ENCODE measurements around the gene GAB2. TPM values are rescaled to one million over a fixed set of nuclear protein-coding genes. Genes with fewer than 3 reads are reported as not detected.

The GAB2 gene
- total RNA-seq, 1 donor from 2014 or later: 20.9 TPM

DNA sequence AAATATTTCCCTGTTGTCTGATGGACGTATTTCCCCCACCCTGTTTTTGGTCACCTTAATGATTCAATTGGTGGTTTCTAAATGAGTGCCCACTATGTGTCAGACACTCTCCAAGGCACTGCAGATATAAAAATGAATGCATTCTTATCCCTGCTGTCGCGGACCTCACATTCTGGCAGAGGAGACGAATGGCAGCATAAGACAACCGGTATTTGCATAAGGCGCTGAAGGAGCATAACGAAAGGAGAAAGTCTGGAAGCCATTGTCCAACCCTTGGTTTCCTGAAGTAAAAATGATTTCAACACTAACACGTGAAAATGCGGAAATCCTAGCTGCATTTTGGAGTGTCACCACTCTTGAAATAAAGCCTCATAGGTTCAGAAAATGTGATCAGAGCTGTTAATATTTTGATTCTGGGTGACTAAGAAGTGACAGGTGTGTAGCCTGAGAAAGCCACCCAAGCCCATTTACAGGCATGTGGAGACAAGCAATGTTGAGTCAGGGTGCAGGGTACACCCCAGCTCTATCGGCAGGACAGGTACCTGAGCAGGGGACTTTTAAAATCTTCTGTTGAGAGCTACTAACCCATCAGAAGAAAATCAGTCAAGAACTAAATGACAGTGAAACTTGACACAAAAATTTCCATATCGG is 10.1 kb upstream of the GAB2 start:
- no peak for DNase-seq (ENCODE audit: low spot score)

DNA sequence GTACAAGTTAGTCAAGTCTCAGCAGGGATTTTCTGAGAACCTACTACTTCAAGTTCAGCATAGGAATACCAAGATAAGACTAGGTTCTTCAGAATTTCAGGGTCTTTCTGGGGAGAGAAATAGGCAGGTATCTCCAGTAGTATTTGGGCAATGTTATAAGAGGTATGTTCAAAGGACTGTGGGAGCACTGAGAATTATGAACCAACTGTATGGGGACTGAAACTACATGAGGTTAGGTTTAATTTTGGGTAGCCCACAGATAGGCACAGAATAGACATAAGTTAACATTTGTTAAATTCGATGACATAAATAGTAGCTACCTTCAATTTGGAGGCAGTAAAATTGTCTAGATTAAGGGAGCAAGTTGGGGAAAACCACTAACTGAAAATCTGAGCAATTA is 9.2 kb upstream of the GAB2 start:
- DNase-seq (ENCODE audit: low spot score): no peak

DNA sequence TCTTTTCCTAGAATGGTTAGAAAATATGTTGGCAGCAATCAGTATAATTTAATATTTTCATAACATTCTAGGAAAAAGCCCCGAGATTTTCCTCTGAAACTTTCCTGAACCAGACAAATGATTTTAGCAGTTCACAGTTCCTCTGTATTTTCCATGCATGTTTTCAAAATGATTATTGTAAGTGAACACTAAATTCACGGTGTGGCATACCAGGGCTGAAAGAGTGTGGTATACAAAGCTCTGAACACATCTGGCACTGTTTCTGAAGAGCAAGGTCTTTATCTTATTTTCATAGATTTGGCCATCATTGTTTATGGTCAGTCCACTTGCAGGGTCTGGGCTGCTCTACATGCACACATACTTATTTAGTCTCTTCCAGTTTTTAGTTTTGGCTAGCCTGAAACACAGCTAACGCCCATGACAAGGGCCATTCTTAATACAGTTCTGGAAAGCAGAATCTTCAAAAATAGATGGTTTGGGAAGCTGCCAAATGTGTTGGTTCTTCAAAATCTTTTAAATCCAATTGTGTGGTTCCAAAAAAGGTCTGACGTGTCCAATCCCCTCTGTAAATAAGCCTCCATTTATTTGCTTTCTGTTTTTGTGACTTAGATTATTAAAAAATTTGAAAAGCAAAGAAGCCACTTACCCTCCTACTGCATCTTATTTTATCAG is 7.9 kb upstream of the GAB2 start:
- no peak for DNase-seq (ENCODE audit: low spot score)

DNA sequence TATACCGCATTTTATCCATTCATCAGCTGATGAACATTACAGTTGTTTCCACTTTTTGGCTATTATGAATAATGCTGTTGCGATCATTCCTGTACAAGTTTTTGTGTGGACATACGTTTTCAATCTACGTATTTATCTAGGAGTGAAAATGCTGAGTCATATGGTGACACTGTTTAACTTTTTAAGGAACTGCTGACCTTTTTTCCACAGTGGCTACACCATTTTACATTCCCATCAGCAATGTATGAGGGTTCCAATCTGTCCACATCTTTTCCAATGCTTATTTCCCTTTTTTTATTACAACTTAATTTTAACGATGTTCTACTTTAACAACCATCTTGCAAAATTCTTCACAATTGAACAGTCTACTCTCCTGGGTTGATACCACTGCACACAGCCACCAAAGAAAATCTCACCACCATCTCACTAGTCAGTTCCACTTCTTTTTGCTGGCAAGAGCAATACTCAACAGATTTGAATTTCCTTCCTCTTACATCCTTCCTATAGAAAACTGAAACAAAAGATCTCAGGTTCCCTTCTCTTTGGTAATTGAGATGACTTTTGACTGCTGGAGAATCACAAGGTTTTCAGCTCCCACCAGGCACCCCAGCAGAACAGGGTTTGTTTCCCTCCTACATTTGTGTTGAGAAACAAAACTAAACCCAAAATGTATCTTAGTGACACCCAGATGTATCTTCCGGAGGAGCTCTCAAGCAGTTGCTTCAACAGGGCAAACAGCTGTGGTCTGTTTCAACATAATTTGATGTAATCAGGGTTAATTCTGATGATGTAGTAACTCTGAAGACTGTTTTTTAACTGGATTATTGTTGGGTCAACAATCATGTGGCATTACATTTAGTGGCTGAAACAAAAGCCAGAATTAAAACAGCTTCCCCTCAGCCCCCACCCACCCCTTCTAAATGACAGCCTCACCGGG is 7.0 kb upstream of the GAB2 start:
- no peak for DNase-seq (ENCODE audit: low spot score)

DNA sequence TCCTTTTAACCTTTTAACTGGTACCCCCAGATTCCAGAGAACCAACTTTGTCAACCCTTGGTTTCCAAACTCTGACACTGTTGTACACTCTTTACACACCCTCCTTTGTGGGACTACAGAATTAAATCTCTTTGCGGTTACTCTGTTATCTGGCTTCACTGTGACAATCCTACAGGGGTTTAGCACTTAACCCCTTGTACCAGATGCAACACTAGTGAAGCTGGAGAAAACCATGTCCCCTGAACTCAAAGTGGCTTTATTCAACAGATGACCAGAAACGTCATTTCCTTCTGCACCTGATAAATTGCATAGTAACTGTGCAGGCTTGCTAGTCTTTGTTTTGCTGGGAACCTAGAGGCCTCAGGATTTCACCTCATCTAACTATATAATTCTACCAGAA is 5.6 kb upstream of the GAB2 start:
- no peak for DNase-seq (ENCODE audit: low spot score)

DNA sequence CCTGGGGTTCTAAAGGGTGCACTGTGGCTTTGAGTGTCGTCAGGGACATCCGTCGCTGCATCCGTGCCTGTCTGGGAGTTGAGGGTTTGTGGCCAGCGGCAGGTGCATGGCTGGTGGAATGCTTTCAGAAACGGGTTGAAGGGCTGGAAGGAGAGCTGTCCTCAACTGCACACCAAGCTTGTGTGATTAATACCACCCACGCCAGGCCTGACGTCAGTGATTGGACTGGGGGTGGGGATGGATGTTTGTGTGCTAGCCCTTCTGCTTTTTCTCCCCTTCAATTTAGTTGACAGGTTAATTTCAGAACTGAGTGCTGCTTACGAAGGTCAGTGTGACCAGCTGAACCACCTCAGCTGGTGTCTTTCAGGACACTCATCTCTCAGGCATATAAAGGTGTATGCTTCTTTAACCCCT is 3.2 kb upstream of the GAB2 start:
- no peak for DNase-seq (ENCODE audit: low spot score)

DNA sequence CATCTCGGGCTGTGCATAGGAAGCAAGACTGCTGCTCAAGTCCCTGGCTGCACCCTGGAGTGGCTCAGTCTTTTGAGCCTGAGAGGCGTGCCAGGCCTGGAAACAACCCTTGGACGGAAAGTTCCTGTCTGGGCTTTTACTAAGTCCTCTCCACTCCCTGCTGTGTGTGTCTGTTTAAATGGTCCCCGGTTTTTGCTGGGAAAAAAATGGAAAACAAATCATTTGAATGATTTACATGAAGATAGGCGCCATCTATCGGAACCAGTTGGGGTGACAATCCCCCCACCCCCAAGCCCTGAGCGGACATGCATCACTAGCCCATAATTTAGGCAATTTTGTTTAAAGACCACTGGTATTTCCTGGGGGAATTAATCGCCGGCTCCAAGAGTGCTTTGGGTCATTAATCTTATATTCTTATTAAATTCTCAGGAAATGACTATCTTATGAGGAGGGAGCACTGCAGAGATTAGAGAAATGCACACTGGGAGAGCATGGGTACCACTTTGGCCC is 2.7 kb upstream of the GAB2 start:
- peak; percentile 61 for DNase-seq (ENCODE audit: low spot score)

DNA sequence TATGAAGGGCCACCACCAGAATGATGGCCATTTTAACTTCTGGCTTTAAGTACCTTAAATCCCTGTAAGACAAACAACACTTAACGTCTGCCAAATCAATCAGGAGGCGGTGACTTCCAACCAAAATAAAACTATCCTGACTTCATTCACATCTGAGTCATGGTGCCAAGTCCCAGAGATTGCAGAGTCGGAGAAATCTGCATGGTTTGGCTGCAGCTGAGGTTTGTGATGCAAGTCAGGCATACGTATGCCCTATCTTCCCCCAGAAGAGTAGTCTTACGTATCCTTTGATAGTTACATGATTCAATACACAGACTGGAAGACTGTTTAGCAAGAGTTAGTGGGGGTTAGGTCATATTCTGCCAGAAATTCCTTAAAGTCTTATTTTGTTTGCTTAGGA is 1.7 kb upstream of the GAB2 start:
- peak; percentile 59 for DNase-seq (ENCODE audit: low spot score)

DNA sequence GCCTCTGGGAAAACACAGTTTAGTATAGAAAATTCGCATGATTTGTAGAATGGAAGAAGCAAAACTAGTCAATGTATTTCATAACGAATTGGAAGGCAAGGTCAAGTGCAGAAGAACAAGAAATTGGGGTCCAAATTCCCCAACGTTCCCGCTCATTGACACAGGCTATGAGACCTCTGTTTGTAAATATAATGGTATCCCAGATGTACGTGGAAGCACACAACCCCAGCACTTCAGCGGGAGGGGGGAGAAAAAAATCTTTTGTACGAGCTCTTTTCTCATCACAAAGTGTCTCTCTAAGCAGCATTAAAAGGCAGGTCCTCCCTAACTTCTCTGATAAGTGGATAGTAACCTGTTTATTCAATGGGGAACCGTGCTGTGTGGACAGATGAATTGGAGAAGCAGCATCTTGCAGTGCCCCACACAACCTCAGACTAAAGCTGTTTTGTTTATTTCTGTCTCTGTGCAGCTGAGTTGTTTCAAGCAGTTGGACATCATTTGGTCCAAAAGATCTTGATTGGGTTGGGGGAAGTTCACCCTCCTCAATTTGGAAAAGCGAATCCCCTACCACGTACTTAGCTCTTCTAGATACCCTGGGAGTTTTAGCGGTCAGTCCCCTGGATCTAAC is 1.1 kb upstream of the GAB2 start:
- no peak for DNase-seq (ENCODE audit: low spot score)

DNA sequence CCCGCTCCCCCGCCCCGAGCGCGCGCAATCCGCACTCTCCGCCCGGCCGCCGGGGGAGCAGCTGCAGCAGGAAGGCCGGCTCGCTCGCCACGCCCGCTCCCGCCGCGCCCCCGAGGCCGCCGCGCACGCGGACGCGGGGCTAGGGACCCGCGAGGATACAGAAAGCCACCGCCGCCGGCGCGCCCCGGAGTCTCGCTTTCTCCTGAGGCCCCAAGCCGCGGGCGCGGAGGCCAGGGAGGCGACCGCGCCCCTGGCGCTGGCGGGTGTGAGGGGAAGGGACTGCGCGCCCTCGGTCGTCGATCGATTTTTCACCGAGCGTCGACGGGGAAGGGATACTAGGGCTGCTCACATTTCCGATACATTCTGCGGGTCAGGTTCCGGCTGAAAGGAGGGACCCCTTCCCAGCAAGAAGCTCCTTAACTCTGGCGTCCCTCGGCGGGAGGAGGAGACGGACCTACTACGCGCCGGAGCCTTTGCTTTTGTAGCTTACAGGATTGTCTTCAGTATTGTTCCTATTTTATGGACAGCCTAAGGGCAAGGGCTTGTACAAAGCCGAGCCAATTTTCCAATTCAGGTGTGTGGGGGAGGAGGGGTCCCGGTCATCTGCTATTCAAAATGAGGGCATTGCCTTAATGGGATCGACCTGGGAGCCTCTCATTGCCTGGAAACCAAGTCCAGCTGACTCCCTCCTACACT is 416 bp upstream of the GAB2 start:
- DNase-seq (ENCODE audit: low spot score): peak; percentile 79

DNA sequence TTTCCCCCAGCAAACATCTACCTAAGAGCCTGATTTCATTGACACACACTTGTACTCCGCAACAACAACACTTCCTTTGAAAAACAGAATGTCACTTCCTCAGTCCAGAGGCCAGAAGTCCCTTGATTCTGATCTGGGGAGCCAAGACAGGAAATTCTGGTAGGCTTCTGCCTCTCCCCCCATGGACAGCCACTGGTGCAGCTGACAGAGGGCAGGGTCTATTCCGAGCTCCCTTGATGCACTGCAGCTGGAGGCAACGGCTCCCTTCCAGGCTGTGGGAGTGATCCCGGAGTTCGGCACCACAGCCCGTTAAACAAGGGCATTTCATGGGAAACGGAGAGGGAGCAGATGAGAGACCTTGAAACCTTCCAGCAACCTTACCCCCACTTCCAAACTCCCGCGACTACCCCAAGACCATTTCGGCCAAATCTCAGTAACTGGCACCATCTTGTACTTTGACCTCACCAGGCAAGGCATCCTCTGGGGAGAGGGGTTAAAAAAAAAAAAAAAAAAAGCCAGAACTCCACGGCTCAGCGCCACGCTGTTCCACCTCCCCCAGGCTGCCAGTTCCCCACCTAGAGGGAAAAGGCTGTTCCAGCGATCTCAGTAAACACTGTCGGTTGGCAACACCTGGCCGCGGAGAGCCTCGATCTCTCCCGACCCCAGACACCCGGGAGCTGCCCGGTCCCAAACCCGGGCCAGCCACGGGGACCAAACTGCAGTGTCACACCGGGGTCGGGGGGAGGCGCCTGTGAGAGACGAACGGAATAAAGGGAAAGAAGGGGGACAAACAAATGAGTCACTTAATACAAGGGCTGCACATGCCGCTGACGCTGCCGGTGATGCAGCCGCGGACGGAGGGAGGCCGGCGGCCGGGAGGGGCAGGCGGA is 1.1 kb downstream of the GAB2 start:
- peak; percentile 88 for DNase-seq (ENCODE audit: low spot score)

DNA sequence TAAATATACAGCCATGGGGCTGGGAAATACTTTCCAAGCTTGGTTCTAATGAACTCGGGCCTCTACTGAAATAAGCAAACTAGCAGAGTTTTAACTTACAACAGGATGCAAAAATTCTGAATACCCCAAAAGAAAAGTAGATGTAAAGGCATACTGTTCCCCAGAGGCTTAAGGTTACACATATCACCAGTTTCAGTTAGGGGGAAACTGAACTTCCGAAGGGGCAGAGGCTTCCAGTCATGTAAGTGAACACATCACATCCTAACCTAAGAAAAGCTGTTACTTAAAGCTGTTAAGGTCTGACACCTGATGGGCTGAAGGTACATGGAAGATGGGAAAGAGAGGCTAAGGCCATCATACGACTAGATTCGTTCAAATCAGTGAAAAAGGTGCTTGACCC is 2.3 kb downstream of the GAB2 start:
- DNase-seq (ENCODE audit: low spot score): no peak

DNA sequence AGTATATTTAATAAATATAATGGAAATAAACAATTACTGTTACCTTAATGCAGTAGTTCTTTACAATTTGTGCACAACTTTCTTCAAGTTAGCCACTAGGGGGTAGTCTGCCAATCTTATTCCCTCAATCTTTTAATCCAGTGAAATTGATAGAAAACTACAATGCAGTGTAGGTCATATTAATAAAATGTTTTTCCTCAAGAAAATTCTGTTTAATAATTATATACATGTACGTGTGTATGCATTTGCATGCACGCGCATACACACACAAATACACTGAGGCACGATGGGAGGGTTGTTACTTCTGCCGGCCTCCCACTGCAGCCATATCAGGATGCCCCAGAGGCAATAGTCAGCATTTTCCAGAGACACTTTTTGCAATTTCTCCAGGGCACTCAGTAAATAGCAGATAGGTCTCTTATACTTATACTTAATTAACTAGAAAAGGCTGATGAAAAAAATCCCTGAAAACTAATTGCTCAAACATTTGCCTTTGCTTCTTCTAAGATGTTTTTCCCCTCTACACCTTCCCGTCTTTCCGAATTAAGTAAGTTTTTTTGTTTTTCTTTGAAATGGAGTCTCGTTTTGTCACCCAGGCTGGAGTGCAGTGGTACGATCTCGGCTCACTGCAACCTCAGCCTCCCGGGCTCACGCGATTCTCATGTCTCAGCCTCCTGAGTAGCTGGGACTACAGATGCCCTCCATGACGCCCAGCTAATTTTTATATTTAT is 3.1 kb downstream of the GAB2 start:
- no peak for DNase-seq (ENCODE audit: low spot score)

DNA sequence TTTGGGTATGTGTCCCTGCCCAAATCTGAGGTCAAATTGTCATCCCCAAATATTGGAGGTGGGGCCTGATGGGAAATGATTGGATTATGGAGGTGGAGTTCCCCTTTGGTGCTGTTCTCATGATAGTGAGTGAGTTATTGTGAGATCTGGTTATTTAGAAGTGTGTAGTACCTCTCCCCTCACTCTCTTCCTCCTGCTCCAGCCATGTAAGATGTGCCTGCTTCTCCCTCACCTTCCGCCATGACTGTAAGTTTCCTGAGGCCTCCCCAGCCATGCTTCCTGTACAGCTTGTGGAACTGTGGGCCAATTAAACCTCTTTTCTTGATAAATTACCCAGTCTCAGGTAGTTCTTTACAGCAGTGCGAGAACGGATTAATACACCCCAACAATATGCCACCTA is 9.0 kb downstream of the GAB2 start:
- no peak for DNase-seq (ENCODE audit: low spot score)

DNA sequence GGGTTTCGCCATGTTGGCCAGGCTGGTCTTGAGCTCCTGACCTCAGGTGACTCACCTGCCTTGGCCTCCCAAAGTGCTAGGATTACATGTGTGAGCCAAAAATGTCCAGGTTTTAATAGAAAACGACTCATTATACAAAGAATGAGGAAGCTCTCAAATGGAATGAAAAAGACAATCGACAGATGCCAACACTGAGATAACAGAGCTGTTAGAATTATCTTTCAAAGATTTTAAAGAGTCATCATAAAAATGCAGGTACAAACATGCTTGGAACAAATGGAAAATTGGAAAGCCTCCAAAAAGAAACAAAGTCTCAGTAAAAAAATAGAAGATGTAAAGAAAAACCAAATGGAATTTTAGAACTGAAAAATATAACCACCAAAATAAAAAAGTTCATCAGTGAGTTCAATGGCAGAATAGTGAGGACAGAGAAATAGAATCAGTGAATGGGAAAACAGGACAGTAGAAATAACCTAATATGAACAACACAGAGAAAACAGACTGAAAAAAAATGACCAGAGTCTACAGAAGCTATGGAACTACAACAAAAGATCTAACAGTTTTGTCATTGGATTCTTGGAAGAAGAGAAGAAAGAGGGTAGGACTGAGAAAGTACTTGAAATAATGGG is 10.9 kb downstream of the GAB2 start:
- DNase-seq (ENCODE audit: low spot score): no peak

DNA sequence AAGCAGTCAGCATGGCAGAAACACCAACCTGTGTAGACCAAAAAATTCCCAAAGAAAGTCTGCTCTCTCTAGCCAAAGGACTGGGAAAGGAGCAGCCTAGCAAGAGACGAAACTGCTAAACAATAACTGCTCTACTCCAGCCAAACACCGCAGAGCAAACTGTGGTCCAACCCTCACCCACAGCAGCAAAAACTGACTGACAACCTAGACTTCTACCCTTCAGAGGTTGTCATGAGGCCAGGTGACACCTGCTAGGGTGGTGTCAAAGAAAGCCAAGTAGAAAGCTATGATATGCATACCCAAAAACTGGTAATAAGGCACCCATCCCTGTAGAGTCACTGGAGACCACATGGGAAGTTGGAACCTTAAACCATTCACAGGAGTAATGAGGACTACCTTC is 11.8 kb downstream of the GAB2 start:
- DNase-seq (ENCODE audit: low spot score): no peak

DNA sequence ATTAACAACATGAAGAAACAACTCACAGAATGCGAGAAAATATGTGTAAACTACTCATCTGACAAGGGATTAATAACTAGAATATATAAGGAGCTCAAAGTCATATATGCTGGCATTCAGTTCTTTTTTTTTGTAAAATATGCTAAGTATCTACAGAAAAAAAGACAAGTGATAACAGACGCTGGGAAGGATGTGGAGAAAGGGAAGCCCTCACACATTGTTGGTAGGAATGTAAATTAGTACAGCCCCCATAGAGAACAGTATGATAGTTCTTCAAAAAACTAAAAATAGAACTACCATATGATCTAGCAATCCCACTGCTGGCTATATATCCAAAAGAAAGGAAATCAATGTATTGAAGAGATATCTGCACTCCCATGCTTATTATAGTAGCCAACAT is 13.8 kb downstream of the GAB2 start:
- DNase-seq (ENCODE audit: low spot score): no peak

DNA sequence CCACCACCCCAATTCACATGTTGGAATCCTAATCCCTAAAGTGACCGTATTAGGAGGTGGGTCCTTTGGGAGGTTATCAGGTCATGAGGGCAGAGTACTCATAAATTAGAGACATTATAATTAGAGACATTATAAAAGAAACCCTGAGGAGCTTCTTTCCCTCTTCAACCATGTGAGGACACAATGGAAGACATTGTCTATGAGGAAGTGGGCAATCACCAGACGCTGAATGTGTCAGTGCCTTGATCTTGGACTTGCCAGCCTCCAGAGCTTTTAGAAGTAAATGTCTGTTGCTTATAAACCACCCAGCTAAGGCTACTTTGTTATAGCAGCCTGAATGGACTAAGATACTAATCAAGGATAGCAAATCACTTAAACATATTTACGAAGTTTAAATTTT is 14.8 kb downstream of the GAB2 start:
- no peak for DNase-seq (ENCODE audit: low spot score)

DNA sequence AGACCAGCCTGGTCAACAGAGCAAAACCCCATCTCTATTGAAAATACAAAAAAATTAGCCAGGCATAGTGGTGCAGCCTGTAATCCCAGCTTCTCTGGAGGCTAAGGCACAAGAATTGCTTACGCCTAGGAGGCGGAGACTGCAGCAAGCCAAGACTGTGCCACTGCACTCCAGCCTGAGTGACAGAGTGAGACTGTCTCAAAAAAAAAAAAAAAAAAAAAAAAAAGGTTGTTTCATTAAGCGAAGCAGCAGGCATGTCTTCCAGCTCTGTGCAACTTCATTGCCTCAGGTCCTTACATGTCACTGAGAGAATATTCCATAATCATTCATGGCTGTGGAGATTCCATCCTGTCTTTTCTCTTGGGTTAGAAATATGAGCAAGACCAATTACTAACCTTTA is 16.9 kb downstream of the GAB2 start:
- no peak for DNase-seq (ENCODE audit: low spot score)

Data from ureter (tissue), 1 donor.